HepG2 (cell line): ENCODE data around the gene GABRG3.

Experiments
- HDAC2 ChIP-seq: sonication (generic); formaldehyde crosslinking; IDR thresholded peaks from 2 replicates; pipeline ENCODE4 v1.4.0; 2020; ENCODE audit warnings: missing genetic modification reagents
- HNRNPL ChIP-seq: fragments of 200-400 bp; formaldehyde crosslinking; IDR thresholded peaks from 2 replicates; pipeline ENCODE4 v1.6.1; 2017; ENCODE audit warnings: mild to moderate bottlenecking, low read depth, low read length
- MIER2 ChIP-seq: IDR thresholded peaks from 2 replicates; pipeline ENCODE4 v1.6.1; 2016; ENCODE audit warnings: missing biosample characterization, missing genetic modification reagents
- ZFP37 ChIP-seq: sonication (generic); formaldehyde crosslinking; IDR thresholded peaks from 2 replicates; pipeline ENCODE4 v1.4.0; 2020; ENCODE audit warnings: missing genetic modification reagents, borderline replicate concordance

- TF ChIP-seq MIER2 (CRISPR knock-in tag) (no peak), HDAC2 (CRISPR knock-in tag) (no peak), HNRNPL (no peak), ZFP37 (CRISPR knock-in tag) (no peak)
These were observed 166.1 kb downstream of the GABRG3 start for GRCh38 chr15:27137127-27137526.
